HepG2 (cell line): ENCODE measurements around the gene OSGIN1. TPM values are rescaled to one million over a fixed set of nuclear protein-coding genes. Genes with fewer than 3 reads are reported as not detected.

Experiments
- AGO2 ChIP-seq: fragments of 200-400 bp; formaldehyde crosslinking; optimal IDR thresholded peaks from 2 replicates; pipeline ENCODE3; 2017; ENCODE audit warnings: mild to moderate bottlenecking, low read depth, low read length, moderate library complexity
- ATF3 ChIP-seq: sonication (generic); formaldehyde crosslinking; IDR thresholded peaks from 2 replicates; pipeline ENCODE4 v1.4.0; 2020; ENCODE audit warnings: missing genetic modification reagents
- CEBPB ChIP-seq: IDR thresholded peaks from 2 replicates; pipeline ENCODE4 v1.6.1; 2011; ENCODE audit warnings: low read depth, low read length, improper control_type of control experiment, borderline replicate concordance
- CTCF ChIP-seq: sonication (generic); formaldehyde crosslinking; IDR thresholded peaks from 2 replicates; pipeline ENCODE4 v1.5.0; 2020; ENCODE audit warnings: mild to moderate bottlenecking, missing genetic modification reagents, moderate library complexity
- HDAC2 ChIP-seq: sonication (generic); formaldehyde crosslinking; IDR thresholded peaks from 2 replicates; pipeline ENCODE4 v1.4.0; 2020; ENCODE audit warnings: missing genetic modification reagents
- HMGXB4 ChIP-seq, 2 experiments: sonication (generic) in 1 of 2; formaldehyde crosslinking in 1 of 2; IDR thresholded peaks; 2 replicates each; pipeline versions ENCODE4 v1.4.0 to v1.6.1; 2018 to 2020; ENCODE audit warnings: missing genetic modification reagents in 2 of 2, borderline replicate concordance in 1 of 2, low read depth in 1 of 2, mild to moderate bottlenecking in 1 of 2, missing biosample characterization in 1 of 2
- POGK ChIP-seq: sonication (generic); formaldehyde crosslinking; conservative IDR thresholded peaks from 2 replicates; pipeline ENCODE4 v1.8.0; 2022; ENCODE audit warnings: mild to moderate bottlenecking, moderate library complexity, missing genetic modification reagents
- SMC3 ChIP-seq: IDR thresholded peaks from 2 replicates; pipeline ENCODE4 v1.6.1; 2011; ENCODE audit warnings: low read length, improper control_type of control experiment
- SNRNP70 ChIP-seq: fragments of 200-400 bp; formaldehyde crosslinking; IDR thresholded peaks from 2 replicates; pipeline ENCODE4 v1.6.1; 2017; ENCODE audit warnings: mild to moderate bottlenecking, low read depth, low read length, moderate library complexity
- TGIF2 ChIP-seq: IDR thresholded peaks from 2 replicates; pipeline ENCODE4 v1.6.1; 2016; ENCODE audit warnings: control low read depth, missing compliant biosample characterization
- ZBTB25 ChIP-seq: IDR thresholded peaks from 2 replicates; pipeline ENCODE4 v1.6.1; 2018; ENCODE audit warnings: missing genetic modification reagents
- ZHX2 ChIP-seq, 2 experiments: sonication (generic) in 1 of 2; formaldehyde crosslinking in 1 of 2; IDR thresholded peaks; 2 replicates each; pipeline versions ENCODE4 v1.6.1 to v1.9.0; 2014 to 2022; ENCODE audit warnings: antibody characterized with exemption in 1 of 2, borderline replicate concordance in 1 of 2, inconsistent platforms in 1 of 2, low read depth in 1 of 2, missing genetic modification reagents in 1 of 2
- ZNF12 ChIP-seq: sonication (generic); formaldehyde crosslinking; IDR thresholded peaks from 2 replicates; pipeline ENCODE4 v1.5.0; 2020; ENCODE audit warnings: missing genetic modification reagents
- ZNF788 ChIP-seq: sonication (generic); formaldehyde crosslinking; IDR thresholded peaks from 2 replicates; pipeline ENCODE4 v1.5.0; 2020; ENCODE audit warnings: mild to moderate bottlenecking, missing genetic modification reagents, borderline replicate concordance
- polyA plus RNA-seq, 8 experiments: library from polyadenylated mRNA; depleted of rRNA in 3 of 8; stranded (reverse) in 7 of 8; unstranded in 1 of 8; fragments of >200 nt; fragmentation: Illumina TruSeq in 4 of 8; extraction: Trizol in 4 of 8; gene quantifications; 2 replicates each; pipeline versions ENCODE4 v1.2.1 to v1.2.3, GENCODE V29; 2011 to 2016; ENCODE audit warnings: low read depth in 4 of 8, missing spikeins in 1 of 8, mixed read lengths in 1 of 8; ENCODE audit not compliant: insufficient read depth in 1 of 8
- total RNA-seq, 5 experiments: library from RNA; depleted of rRNA; stranded (reverse); fragments of >200 nt; fragmentation: Illumina TruSeq; extraction: Trizol; gene quantifications; 2 replicates each; pipeline ENCODE4 v1.2.3, GENCODE V29; 2016; ENCODE audit warnings: low read depth in 1 of 5

Gene OSGIN1
- total and polyA plus RNA-seq, 2 of the 13 experiments (the other 11 are each of a cell fraction or from before 2014, with no cell fraction given) = 20.5 to 27.1 TPM

- TF ChIP-seq CTCF (no peak), ZNF12 (peak; percentile 82), POGK (CRISPR knock-in tag) (0 out of 2 replicates have a peak, but pooled peaks have one; percentile 13), SMC3 (peak; percentile 30; the same call in 1 of the 2 replicates), ATF3 (CRISPR knock-in tag) (peak; percentile 87), ZBTB25 (CRISPR knock-in tag) (peak; percentile 54; the same call in 1 of the 2 replicates), TGIF2 (CRISPR knock-in tag) (peak; percentile 94), HDAC2 (CRISPR knock-in tag) (peak; percentile 51; the same call in 1 of the 2 replicates), SNRNP70 (no peak), CEBPB (peak; percentile 99), ZHX2 (IDR thresholded peaks at IDR 0.05; ENCODE audit: low read depth) (no peak), ZHX2 (CRISPR knock-in tag; IDR thresholded peaks at IDR 0.05; ENCODE audit: borderline replicate concordance) (no peak), AGO2 (no peak), ZNF788 (0 out of 2 replicates have a peak, but pooled peaks have one; percentile 48), HMGXB4 (CRISPR knock-in tag; IDR thresholded peaks at IDR 0.05; ENCODE audit: borderline replicate concordance in 1 of 2, low read depth in 1 of 2) (0 out of 4 replicates have a peak, but pooled peaks of 1 of the 2 experiments have one; percentile 14)
Observed at GRCh38 chr16:83994087-83994486, 41.0 kb downstream of the OSGIN1 start (continued).
